ENCODE results near the gene GPX4. TPM values are rescaled to one million over a fixed set of nuclear protein-coding genes. Genes with fewer than 3 reads are reported as not detected.

Gene GPX4
- total and polyA plus RNA-seq, 2 of the 13 experiments (the other 11 are each of a cell fraction or from before 2014, with no cell fraction given): 535 to 613 TPM

DNA sequence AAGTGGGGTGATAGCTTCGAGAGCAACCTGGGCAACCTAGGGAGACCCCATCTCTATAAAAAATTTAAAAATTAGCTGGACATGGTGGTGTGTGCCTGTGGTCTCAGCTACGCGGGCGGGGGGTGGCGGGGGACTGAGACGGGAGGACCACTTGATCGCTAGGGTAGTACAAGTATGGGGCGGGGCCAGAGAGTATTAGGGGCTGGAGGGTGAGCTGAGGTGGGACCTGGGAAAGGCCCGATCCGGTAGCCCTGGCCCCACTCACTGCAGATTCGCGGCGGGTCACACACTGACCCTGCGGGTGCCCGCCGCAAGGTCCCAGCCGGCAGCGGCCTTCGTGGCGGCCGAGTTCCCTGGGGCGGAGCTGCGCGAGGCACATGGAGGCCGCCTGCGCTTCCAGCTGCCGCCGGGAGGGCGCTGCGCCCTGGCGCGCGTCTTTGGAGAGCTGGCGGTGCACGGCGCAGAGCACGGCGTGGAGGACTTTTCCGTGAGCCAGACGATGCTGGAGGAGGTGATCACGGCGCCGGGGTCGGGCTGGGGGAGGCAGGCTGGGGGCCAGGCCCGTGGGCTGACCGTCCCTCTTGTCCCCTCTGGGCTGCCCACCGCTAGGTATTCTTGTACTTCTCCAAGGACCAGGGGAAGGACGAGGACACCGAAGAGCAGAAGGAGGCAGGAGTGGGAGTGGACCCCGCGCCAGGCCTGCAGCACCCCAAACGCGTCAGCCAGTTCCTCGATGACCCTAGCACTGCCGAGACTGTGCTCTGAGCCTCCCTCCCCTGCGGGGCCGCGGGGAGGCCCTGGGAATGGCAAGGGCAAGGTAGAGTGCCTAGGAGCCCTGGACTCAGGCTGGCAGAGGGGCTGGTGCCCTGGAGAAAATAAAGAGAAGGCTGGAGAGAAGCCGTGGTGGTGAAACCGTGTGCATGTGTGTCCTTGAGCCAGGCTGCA, 38.9 kb upstream of the GPX4 start (continued):
- TF ChIP-seq, protein P1, sequence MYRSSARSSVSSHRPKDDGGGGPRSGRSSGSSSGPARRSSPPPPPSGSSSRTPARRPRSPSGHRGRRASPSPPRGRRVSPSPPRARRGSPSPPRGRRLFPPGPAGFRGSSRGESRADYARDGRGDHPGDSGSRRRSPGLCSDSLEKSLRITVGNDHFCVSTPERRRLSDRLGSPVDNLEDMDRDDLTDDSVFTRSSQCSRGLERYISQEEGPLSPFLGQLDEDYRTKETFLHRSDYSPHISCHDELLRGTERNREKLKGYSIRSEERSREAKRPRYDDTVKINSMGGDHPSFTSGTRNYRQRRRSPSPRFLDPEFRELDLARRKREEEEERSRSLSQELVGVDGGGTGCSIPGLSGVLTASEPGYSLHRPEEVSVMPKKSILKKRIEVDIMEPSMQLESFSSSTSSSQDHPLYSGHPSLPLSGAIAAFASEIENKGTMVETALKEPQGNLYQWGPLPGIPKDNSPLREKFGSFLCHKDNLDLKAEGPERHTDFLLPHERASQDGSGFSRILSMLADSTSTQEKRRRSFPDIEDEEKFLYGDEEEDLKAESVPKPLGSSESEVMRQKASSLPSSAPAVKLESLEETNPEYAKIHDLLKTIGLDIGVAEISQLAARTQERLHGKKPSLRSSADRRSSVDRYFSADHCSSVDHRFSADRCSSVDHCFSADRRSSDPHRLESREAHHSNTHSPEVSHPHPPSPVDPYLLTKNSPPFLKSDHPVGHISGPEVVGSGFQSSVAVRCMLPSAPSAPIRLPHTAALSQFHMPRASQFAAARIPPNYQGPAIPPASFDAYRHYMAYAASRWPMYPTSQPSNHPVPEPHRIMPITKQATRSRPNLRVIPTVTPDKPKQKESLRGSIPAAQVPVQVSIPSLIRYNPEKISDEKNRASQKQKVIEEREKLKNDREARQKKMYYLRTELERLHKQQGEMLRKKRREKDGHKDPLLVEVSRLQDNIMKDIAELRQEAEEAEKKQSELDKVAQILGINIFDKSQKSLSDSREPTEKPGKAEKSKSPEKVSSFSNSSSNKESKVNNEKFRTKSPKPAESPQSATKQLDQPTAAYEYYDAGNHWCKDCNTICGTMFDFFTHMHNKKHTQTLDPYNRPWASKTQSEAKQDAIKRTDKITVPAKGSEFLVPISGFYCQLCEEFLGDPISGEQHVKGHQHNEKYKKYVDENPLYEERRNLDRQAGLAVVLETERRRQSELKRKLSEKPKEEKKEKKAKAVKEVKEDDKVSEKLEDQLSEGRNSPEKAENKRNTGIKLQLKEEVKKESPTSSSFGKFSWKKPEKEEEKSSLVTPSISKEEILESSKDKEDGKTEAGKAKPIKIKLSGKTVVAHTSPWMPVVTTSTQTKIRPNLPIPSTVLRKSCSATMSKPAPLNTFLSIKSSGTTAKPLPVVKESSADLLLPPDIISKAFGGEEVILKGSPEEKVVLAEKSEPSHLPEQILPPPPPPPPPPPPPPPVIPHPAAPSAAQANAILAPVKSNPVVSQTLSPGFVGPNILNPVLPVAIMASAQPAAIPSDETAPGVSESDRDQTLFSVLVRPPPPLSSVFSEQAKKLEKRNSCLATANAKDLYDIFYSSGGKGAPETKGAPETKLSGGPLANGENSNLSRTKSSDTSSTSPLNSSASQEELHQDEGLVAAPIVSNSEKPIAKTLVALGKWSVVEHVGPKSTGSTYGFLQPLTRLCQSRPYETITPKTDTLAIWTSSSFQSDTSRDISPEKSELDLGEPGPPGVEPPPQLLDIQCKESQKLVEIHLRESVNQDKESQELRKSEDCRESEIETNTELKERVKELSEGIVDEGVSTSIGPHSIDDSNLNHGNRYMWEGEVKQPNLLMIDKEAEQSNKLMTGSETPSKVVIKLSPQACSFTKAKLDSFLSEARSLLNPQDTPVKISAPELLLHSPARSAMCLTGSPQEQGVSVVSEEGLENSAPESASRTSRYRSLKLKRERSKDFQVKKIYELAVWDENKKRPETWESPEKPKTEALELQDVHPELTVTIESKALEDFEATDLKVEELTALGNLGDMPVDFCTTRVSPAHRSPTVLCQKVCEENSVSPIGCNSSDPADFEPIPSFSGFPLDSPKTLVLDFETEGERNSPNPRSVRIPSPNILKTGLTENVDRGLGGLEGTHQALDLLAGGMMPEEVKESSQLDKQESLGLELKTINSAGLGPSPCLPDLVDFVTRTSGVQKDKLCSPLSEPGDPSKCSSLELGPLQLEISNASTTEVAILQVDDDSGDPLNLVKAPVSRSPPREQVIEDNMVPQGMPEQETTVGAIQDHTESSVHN (CRISPR knock-in tag; IDR thresholded peaks at IDR 0.05): no peak
- no peak for TF ChIP-seq ZMYM2 (CRISPR knock-in tag; IDR thresholded peaks at IDR 0.05)
- TF ChIP-seq SP140L (CRISPR knock-in tag; IDR thresholded peaks at IDR 0.05; ENCODE audit: borderline replicate concordance): no peak
- 0 out of 2 replicates have a peak, but pooled peaks have one; percentile 56 for TF ChIP-seq ZNF768 (CRISPR knock-in tag; IDR thresholded peaks at IDR 0.05)
- TF ChIP-seq, protein P2, sequence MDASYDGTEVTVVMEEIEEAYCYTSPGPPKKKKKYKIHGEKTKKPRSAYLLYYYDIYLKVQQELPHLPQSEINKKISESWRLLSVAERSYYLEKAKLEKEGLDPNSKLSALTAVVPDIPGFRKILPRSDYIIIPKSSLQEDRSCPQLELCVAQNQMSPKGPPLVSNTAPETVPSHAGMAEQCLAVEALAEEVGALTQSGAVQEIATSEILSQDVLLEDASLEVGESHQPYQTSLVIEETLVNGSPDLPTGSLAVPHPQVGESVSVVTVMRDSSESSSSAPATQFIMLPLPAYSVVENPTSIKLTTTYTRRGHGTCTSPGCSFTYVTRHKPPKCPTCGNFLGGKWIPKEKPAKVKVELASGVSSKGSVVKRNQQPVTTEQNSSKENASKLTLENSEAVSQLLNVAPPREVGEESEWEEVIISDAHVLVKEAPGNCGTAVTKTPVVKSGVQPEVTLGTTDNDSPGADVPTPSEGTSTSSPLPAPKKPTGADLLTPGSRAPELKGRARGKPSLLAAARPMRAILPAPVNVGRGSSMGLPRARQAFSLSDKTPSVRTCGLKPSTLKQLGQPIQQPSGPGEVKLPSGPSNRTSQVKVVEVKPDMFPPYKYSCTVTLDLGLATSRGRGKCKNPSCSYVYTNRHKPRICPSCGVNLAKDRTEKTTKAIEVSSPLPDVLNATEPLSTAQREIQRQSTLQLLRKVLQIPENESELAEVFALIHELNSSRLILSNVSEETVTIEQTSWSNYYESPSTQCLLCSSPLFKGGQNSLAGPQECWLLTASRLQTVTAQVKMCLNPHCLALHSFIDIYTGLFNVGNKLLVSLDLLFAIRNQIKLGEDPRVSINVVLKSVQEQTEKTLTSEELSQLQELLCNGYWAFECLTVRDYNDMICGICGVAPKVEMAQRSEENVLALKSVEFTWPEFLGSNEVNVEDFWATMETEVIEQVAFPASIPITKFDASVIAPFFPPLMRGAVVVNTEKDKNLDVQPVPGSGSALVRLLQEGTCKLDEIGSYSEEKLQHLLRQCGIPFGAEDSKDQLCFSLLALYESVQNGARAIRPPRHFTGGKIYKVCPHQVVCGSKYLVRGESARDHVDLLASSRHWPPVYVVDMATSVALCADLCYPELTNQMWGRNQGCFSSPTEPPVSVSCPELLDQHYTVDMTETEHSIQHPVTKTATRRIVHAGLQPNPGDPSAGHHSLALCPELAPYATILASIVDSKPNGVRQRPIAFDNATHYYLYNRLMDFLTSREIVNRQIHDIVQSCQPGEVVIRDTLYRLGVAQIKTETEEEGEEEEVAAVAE (CRISPR knock-in tag; IDR thresholded peaks at IDR 0.05; ENCODE audit: borderline replicate concordance): no peak
- no peak for TF ChIP-seq ZBTB8A (CRISPR knock-in tag; IDR thresholded peaks at IDR 0.05; ENCODE audit: borderline replicate concordance, low read depth)
- TF ChIP-seq EED (CRISPR knock-in tag; IDR thresholded peaks at IDR 0.05): no peak
- TF ChIP-seq KLF11 (CRISPR knock-in tag; IDR thresholded peaks at IDR 0.05): no peak
- no peak for TF ChIP-seq NFKB2 (CRISPR knock-in tag; IDR thresholded peaks at IDR 0.05; ENCODE audit: borderline replicate concordance)
- TF ChIP-seq ZNF816 (CRISPR knock-in tag; IDR thresholded peaks at IDR 0.05; ENCODE audit: borderline replicate concordance): peak; percentile 84; the same call in 1 of the 2 replicates
- no peak for TF ChIP-seq ZNF44 (CRISPR knock-in tag; IDR thresholded peaks at IDR 0.05)
- no peak for TF ChIP-seq NAIF1 (CRISPR knock-in tag; IDR thresholded peaks at IDR 0.05; ENCODE audit: borderline replicate concordance)
- TF ChIP-seq TEAD3 (CRISPR knock-in tag; optimal IDR thresholded peaks at IDR 0.05; ENCODE audit: borderline replicate concordance): peak; percentile 44
- TF ChIP-seq ZNF652 (CRISPR knock-in tag; IDR thresholded peaks at IDR 0.05; ENCODE audit: borderline replicate concordance, low read depth): no peak
- TF ChIP-seq, protein P3, sequence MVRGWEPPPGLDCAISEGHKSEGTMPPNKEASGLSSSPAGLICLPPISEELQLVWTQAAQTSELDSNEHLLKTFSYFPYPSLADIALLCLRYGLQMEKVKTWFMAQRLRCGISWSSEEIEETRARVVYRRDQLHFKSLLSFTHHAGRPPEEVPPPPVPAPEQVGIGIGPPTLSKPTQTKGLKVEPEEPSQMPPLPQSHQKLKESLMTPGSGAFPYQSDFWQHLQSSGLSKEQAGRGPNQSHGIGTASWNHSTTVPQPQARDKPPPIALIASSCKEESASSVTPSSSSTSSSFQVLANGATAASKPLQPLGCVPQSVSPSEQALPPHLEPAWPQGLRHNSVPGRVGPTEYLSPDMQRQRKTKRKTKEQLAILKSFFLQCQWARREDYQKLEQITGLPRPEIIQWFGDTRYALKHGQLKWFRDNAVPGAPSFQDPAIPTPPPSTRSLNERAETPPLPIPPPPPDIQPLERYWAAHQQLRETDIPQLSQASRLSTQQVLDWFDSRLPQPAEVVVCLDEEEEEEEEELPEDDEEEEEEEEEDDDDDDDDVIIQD (CRISPR knock-in tag; IDR thresholded peaks at IDR 0.05; ENCODE audit: low read depth): no peak
